Measurements from ENCODE around the gene PAPOLG.

DNA sequence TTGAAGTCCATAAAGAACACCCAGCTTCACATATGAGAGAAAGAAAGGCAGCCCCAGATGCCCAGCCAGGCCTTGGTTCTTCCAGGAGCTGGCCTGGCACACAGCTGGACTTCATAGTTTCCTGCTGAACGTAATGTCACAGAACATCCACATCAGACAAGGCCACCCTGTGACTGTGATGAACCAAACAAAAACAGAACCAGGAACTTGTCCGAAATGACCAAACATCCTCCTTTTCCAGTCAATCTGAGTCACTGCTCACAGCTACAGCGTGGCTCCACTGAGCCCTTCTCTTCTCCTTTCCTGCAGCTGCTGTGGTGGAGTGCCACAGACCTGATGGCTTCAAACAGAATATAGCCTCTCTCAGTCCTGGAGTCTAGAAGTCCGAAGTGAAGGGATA is 45.4 kb upstream of the PAPOLG start:
- TF ChIP-seq, protein P1, sequence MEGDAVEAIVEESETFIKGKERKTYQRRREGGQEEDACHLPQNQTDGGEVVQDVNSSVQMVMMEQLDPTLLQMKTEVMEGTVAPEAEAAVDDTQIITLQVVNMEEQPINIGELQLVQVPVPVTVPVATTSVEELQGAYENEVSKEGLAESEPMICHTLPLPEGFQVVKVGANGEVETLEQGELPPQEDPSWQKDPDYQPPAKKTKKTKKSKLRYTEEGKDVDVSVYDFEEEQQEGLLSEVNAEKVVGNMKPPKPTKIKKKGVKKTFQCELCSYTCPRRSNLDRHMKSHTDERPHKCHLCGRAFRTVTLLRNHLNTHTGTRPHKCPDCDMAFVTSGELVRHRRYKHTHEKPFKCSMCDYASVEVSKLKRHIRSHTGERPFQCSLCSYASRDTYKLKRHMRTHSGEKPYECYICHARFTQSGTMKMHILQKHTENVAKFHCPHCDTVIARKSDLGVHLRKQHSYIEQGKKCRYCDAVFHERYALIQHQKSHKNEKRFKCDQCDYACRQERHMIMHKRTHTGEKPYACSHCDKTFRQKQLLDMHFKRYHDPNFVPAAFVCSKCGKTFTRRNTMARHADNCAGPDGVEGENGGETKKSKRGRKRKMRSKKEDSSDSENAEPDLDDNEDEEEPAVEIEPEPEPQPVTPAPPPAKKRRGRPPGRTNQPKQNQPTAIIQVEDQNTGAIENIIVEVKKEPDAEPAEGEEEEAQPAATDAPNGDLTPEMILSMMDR (IDR thresholded peaks at IDR 0.05): no peak
- no peak for TF ChIP-seq EZH2 (IDR thresholded peaks at IDR 0.05; ENCODE audit: borderline replicate concordance, insufficient read depth, low read depth, low read length, poor library complexity, severe bottlenecking)

All from B cell (primary cell).